Fibroblast of the conjunctiva (primary cell): ENCODE measurements around the gene KRT13.
A peak's percentile ranks its signal among the peaks of the same experiment; 100 is the strongest.
"Not testable (repeated sequence)": the region's sequence is repeated elsewhere in the genome, so short reads cannot be mapped to it uniquely, and the experiment has no call there.

ENCODE experiments used
- DNase-seq: peaks from one replicate; pipeline ENCODE4 v3.0.0-alpha.2; 2010; ENCODE audit warnings: low read depth

Gene KRT13

GRCh38 chr17:41505007-41505808, at the start of gene KRT13:
Gene KRT13, minus strand, starts transcription at chr17:41505612. Its CDS starts 62 bp downstream, at chr17:41505550.
- no peak for DNase-seq

- DNase-seq = no peak
These were observed 48.7 kb upstream of the KRT13 start for GRCh38 chr17:41553987-41554680.

- DNase-seq = no peak
These were observed 47.8 kb upstream of the KRT13 start for GRCh38 chr17:41553176-41553575.

- no peak for DNase-seq
These were observed 47.0 kb upstream of the KRT13 start for GRCh38 chr17:41552455-41552854.

- no peak for DNase-seq
These were observed 46.0 kb upstream of the KRT13 start for GRCh38 chr17:41551365-41551764.

GRCh38 chr17:41549596-41550039, 44.2 kb upstream of the KRT13 start:
- no peak for DNase-seq

- DNase-seq = peak; percentile 68
These were observed 43.6 kb upstream of the KRT13 start for GRCh38 chr17:41548844-41549595.

- peak; percentile 88 for DNase-seq
These were observed 42.8 kb upstream of the KRT13 start for GRCh38 chr17:41547921-41548843.

- no peak for DNase-seq
These were observed 42.0 kb upstream of the KRT13 start for GRCh38 chr17:41547378-41547841.

GRCh38 chr17:41546819-41547218, 41.4 kb upstream of the KRT13 start:
- no peak for DNase-seq

- DNase-seq = no peak
These were observed 40.5 kb upstream of the KRT13 start for GRCh38 chr17:41545829-41546410.

- no peak for DNase-seq
These were observed 39.5 kb upstream of the KRT13 start for GRCh38 chr17:41544935-41545334.

GRCh38 chr17:41544491-41544892, 39.1 kb upstream of the KRT13 start:
- DNase-seq = no peak

- DNase-seq = not testable (repeated sequence)
These were observed 37.4 kb upstream of the KRT13 start for GRCh38 chr17:41542786-41543185.

- no peak for DNase-seq
These were observed 36.9 kb upstream of the KRT13 start for GRCh38 chr17:41542357-41542756.

GRCh38 chr17:41540921-41541625, 35.7 kb upstream of the KRT13 start:
- no peak for DNase-seq

GRCh38 chr17:41539979-41540701, 34.7 kb upstream of the KRT13 start:
- no peak for DNase-seq

GRCh38 chr17:41539071-41539492, 33.7 kb upstream of the KRT13 start:
- no peak for DNase-seq

- no peak for DNase-seq
These were observed 33.2 kb upstream of the KRT13 start for GRCh38 chr17:41538565-41538991.

- no peak for DNase-seq
These were observed 32.6 kb upstream of the KRT13 start for GRCh38 chr17:41537990-41538389.
